Tibial nerve (tissue), 4 donors: Measurements from ENCODE around the gene GADD45A. TPM values are rescaled to one million over a fixed set of nuclear protein-coding genes. Genes with fewer than 3 reads are reported as not detected.

Experiments used
- DNase-seq, 2 donors: peaks; one replicate each; pipeline ENCODE4 v3.0.0-alpha.2; 2019; ENCODE audit warnings: low spot score in 2 of 2
- H3K27ac ChIP-seq, 4 donors: fragments of 200-600 bp; sonication (generic) in 3 of 4; one replicate each; pipeline ENCODE4 v1.5.1; 2017 to 2019; ENCODE audit warnings: mild to moderate bottlenecking in 1 of 4
- H3K27me3 ChIP-seq, 2 donors: fragments of 200-600 bp; sonication (generic) in 1 of 2; one replicate each; pipeline versions ENCODE4 v1.5.1 to v1.6.0; 2017 to 2019
- H3K36me3 ChIP-seq, 3 donors: fragments of 200-600 bp; sonication (generic); one replicate each; pipeline ENCODE4 v1.5.1; 2018 to 2019
- H3K4me1 ChIP-seq, 4 donors: fragments of 200-600 bp; sonication (generic) in 3 of 4; one replicate each; pipeline ENCODE4 v1.5.1; 2017 to 2019
- H3K4me3 ChIP-seq, 4 donors: fragments of 200-600 bp; sonication (generic) in 3 of 4; one replicate each; pipeline ENCODE4 v1.5.1; 2017 to 2019; ENCODE audit warnings: mild to moderate bottlenecking in 1 of 4, moderate library complexity in 1 of 4
- H3K9me3 ChIP-seq, 4 donors: fragments of 200-600 bp; sonication (generic) in 3 of 4; one replicate each; pipeline ENCODE4 v1.5.1; 2017 to 2019
- EP300 ChIP-seq, 2 donors: sonication (generic); formaldehyde crosslinking; IDR thresholded peaks; one replicate each; pipeline ENCODE4 v1.6.1; 2017; ENCODE audit warnings: antibody characterized with exemption in 2 of 2, mild to moderate bottlenecking in 1 of 2
- POLR2A ChIP-seq, 2 donors: fragments of 450-650 bp; IDR thresholded peaks; one replicate each; pipeline ENCODE4 v1.6.1; 2017; ENCODE audit warnings: antibody characterized with exemption in 2 of 2, mild to moderate bottlenecking in 2 of 2, moderate library complexity in 2 of 2
- WGBS, 2 donors: methylation state at CpG; one replicate each; pipeline ENCODE4 v1.1.5; 2018; 5-methylcytosine and 5-hydroxymethylcytosine counted together
- total RNA-seq, 4 donors: library from RNA; depleted of rRNA; stranded (reverse); fragments of >200 nt; gene quantifications; one replicate each; pipeline ENCODE4 v1.1.0, GENCODE V29; 2016
- TF ChIP-seq, protein P1 (sequence below), 5 experiments: fragments of 200-600 bp in 3 of 5; fragments of 450-650 bp in 2 of 5; sonication (generic) in 3 of 5; IDR thresholded peaks; one replicate each; pipeline ENCODE4 v1.5.1; 2016 to 2019; ENCODE audit warnings: antibody characterized with exemption in 5 of 5, mild to moderate bottlenecking in 3 of 5, moderate library complexity in 2 of 5

Gene GADD45A, protein sequence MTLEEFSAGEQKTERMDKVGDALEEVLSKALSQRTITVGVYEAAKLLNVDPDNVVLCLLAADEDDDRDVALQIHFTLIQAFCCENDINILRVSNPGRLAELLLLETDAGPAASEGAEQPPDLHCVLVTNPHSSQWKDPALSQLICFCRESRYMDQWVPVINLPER
- total RNA-seq: 10 to 100 TPM; 53.1 to 95.4 (median 72.9) TPM

DNA sequence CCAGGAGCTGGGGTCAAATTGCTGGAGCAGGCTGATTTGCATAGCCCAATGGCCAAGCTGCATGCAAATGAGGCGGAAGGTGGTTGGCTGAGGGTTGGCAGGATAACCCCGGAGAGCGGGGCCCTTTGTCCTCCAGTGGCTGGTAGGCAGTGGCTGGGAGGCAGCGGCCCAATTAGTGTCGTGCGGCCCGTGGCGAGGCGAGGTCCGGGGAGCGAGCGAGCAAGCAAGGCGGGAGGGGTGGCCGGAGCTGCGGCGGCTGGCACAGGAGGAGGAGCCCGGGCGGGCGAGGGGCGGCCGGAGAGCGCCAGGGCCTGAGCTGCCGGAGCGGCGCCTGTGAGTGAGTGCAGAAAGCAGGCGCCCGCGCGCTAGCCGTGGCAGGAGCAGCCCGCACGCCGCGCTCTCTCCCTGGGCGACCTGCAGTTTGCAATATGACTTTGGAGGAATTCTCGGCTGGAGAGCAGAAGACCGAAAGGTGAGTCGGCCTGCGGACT, at the start of gene GADD45A:
Gene GADD45A (plus strand): TSS at position 135 of the 491 bp plus-strand sequence. CDS start 294 bp downstream, at position 429.
- Histone ChIP-seq H3K9me3 (no peaks in the 10 kb centered on the region), H3K36me3 (peaks cover 0 to 26% (median 0%) of the 10 kb centered on the region in 3 donors), H3K27ac (peak within 1 kb of the TSS; percentile 80 to 95 (median 92)), H3K4me3 (peak within 1 kb of the TSS; percentile 79 to 92 (median 85)), H3K4me1 (peaks cover 0 to 41% (median 24%) of the 10 kb centered on the region in 4 donors), H3K27me3 (no peaks in the 10 kb centered on the region)
- 0 to 1% methylated on average over 9 to 29 of the region's 39 CpGs for WGBS, 2 donors
- TF ChIP-seq, protein P1, sequence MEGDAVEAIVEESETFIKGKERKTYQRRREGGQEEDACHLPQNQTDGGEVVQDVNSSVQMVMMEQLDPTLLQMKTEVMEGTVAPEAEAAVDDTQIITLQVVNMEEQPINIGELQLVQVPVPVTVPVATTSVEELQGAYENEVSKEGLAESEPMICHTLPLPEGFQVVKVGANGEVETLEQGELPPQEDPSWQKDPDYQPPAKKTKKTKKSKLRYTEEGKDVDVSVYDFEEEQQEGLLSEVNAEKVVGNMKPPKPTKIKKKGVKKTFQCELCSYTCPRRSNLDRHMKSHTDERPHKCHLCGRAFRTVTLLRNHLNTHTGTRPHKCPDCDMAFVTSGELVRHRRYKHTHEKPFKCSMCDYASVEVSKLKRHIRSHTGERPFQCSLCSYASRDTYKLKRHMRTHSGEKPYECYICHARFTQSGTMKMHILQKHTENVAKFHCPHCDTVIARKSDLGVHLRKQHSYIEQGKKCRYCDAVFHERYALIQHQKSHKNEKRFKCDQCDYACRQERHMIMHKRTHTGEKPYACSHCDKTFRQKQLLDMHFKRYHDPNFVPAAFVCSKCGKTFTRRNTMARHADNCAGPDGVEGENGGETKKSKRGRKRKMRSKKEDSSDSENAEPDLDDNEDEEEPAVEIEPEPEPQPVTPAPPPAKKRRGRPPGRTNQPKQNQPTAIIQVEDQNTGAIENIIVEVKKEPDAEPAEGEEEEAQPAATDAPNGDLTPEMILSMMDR (IDR thresholded peaks at IDR 0.05): peak in 2 of 5 experiments; percentile 43 to 48
- TF ChIP-seq EP300 (IDR thresholded peaks at IDR 0.05) (peak in 1 of 2 donors; percentile 100), POLR2A (IDR thresholded peaks at IDR 0.05) (peak; percentile 100)
- DNase-seq: peak; percentile 94 to 95

DNA sequence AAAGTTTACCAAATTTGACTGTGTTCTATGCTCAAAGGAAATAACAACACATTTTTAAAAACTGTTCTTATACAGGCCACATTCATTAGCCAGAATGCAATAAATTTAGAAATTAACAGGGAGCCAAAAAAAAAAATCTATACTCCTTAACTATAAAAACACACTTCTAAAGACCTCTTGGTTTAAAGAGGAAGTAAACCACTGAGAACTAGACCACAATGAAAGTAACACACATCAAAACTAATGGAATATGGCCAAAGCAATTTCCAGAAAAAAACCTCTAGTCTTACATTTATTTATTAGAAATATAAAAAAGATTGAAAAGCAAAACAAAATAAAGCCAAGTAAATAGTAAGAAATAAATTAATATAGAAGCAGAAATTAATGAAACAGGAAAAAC, 48.9 kb upstream of the GADD45A start:
- H3K4me3 ChIP-seq: no peak overlapping the region
- no peak overlapping the region for H3K27ac ChIP-seq
- H3K27me3 ChIP-seq: no peaks in the 10 kb centered on the region
- no peaks in the 10 kb centered on the region for H3K9me3 ChIP-seq
- H3K4me1 ChIP-seq: no peaks in the 10 kb centered on the region
- no peaks in the 10 kb centered on the region for H3K36me3 ChIP-seq
- DNase-seq: no peak
- TF ChIP-seq EP300 (IDR thresholded peaks at IDR 0.05) (no peak), POLR2A (IDR thresholded peaks at IDR 0.05) (no peak)
- TF ChIP-seq, protein P1 (IDR thresholded peaks at IDR 0.05): no peak

DNA sequence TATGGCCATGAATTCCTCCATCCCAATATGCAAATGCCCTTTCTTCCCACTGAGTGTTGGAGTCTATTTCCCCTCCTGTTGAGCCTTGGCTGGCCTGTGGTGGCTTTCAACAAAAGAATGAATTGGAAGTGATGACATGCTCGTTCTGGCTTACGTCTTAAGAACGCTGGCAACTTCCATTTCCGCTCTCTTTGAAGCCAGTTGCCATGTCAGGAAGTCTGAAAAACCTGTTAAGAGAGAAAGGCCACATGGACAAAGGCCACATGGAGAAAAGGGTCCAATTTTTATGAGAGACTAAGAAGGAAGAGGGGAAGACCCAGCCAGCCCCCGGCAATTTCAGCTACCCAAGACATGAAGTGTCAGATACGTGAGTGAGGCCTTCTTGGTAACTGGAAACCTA, 45.6 kb upstream of the GADD45A start:
- H3K36me3 ChIP-seq: no peaks in the 10 kb centered on the region
- 80% methylated on average over 6 of the region's 6 CpGs for WGBS, 2 donors

DNA sequence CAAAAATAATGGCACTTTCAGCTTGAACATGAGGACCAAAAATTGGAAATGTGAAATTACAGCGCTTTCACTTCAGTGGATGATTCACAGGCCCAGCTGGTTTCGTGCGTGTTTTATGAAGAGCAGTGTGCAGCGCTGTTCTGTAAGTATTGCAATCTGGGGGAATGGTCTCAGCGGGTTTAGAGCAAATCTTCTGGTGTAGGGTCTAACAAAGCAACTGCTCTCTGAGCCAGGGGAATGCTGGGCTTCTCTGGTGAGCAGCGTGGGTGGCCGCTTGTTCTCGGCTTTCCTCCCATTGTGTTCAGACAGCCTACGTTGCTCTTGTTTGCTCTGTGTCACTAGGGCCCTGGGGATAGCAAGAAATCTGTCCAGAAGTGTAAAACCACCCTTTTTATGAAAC, 42.4 kb upstream of the GADD45A start:
- no peaks in the 10 kb centered on the region for H3K9me3 ChIP-seq
- no peaks in the 10 kb centered on the region for H3K36me3 ChIP-seq
- H3K27me3 ChIP-seq: no peaks in the 10 kb centered on the region
- H3K4me3 ChIP-seq: no peak overlapping the region
- TF ChIP-seq POLR2A (IDR thresholded peaks at IDR 0.05): no peak
- peak in 1 of 2 donors; percentile 40 for TF ChIP-seq EP300 (IDR thresholded peaks at IDR 0.05)
- peaks cover 0 to 29% (median 15%) of the 10 kb centered on the region in 4 donors for H3K4me1 ChIP-seq
- DNase-seq: peak; percentile 29 to 43
- WGBS, 2 donors: 36 to 41% methylated on average over 9 of the region's 9 CpGs
- H3K27ac ChIP-seq: peak overlapping the region in 2 of 4 donors; percentile 68 to 72

More for the DNA sequence above, 45.6 kb upstream of the GADD45A start:
- TF ChIP-seq POLR2A (IDR thresholded peaks at IDR 0.05) (no peak), EP300 (IDR thresholded peaks at IDR 0.05) (no peak)
- TF ChIP-seq, protein P1 (IDR thresholded peaks at IDR 0.05): no peak
- Histone ChIP-seq H3K27me3 (no peaks in the 10 kb centered on the region), H3K4me3 (no peak overlapping the region), H3K27ac (no peak overlapping the region), H3K4me1 (peaks cover 0 to 5% (median 0%) of the 10 kb centered on the region in 4 donors), H3K9me3 (no peaks in the 10 kb centered on the region)
- DNase-seq: no peak

DNA sequence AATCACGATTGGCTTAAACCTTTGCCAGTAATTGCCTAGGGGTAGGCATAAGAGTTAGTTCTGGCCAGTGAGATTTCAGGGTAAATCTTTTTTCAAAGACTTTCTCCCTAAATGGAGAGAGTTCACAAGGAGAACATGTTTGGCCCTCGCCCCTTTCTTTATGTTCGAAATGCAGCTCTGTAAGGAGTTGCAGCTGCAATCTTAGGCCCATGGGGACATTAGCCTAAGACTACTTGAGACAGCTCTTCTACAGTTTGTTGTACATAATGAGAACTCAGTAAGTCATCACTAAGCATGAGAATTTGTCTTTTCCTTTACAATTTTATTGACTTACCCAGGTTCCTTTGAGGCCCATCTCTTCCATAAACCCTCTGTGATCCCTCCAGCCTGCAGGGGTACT, 40.4 kb upstream of the GADD45A start:
- TF ChIP-seq, protein P1 (IDR thresholded peaks at IDR 0.05): no peak
- TF ChIP-seq POLR2A (IDR thresholded peaks at IDR 0.05): no peak
- no peak for TF ChIP-seq EP300 (IDR thresholded peaks at IDR 0.05)
- Histone ChIP-seq H3K36me3 (no peaks in the 10 kb centered on the region), H3K27ac (peak overlapping the region in 2 of 4 donors; percentile 8 to 46), H3K4me3 (no peak overlapping the region), H3K4me1 (peaks cover 0 to 31% (median 15%) of the 10 kb centered on the region in 4 donors), H3K27me3 (no peaks in the 10 kb centered on the region), H3K9me3 (no peaks in the 10 kb centered on the region)
- no peak for DNase-seq
- WGBS, 2 donors: 99 to 100% methylated on average over 3 of the region's 3 CpGs
